Neuronal stem cell (in vitro differentiated cells): Measurements from ENCODE around the gene ZNF764.
A peak's percentile ranks its signal among the peaks of the same experiment; 100 is the strongest.

Experiments used
- DNase-seq: peaks from one replicate; pipeline ENCODE4 v3.0.0-alpha.2; 2013; ENCODE audit warnings: low spot score
- H2AFZ ChIP-seq: one replicate; pipeline ENCODE4 v1.6.1; 2013; ENCODE audit warnings: mild to moderate bottlenecking, low read length, inconsistent platforms
- H2AK5ac ChIP-seq: 2 replicates; pipeline ENCODE4 v1.6.1; 2013; ENCODE audit warnings: low read depth, mild to moderate bottlenecking, inconsistent platforms, low read length, moderate library complexity, mixed read lengths
- H2BK120ac ChIP-seq: 2 replicates; pipeline ENCODE4 v1.6.1; 2013; ENCODE audit warnings: low read depth, mild to moderate bottlenecking, inconsistent platforms, low read length, moderate library complexity, mixed read lengths
- H2BK12ac ChIP-seq: one replicate; pipeline ENCODE4 v1.6.1; 2013; ENCODE audit warnings: low read length, inconsistent platforms
- H2BK15ac ChIP-seq: 2 replicates; pipeline ENCODE4 v1.6.1; 2013; ENCODE audit warnings: mild to moderate bottlenecking, low read length, inconsistent platforms, mixed read lengths
- H2BK5ac ChIP-seq: one replicate; pipeline ENCODE4 v1.6.1; 2013; ENCODE audit warnings: inconsistent platforms, mild to moderate bottlenecking, low read length, moderate library complexity
- H3K14ac ChIP-seq: one replicate; pipeline ENCODE4 v1.6.1; 2013; ENCODE audit warnings: low read length, inconsistent platforms
- H3K18ac ChIP-seq: 2 replicates; pipeline ENCODE4 v1.6.1; 2013; ENCODE audit warnings: low read length, inconsistent platforms
- H3K23ac ChIP-seq: 2 replicates; pipeline ENCODE4 v1.6.1; 2013; ENCODE audit warnings: low read depth, mild to moderate bottlenecking, mixed read lengths, low read length, inconsistent platforms; ENCODE audit not compliant: poor library complexity
- H3K27ac ChIP-seq: replicated peaks from 3 replicates; pipeline ENCODE4 v1.5.1; 2013; ENCODE audit warnings: low read length, inconsistent platforms
- H3K27me3 ChIP-seq, 3 experiments: 2 replicates each; pipeline ENCODE4 v1.6.1; 2013; ENCODE audit warnings: low read length in 3 of 3, mild to moderate bottlenecking in 2 of 3, inconsistent platforms in 1 of 3, low read depth in 1 of 3, mixed read lengths in 1 of 3, moderate library complexity in 1 of 3; ENCODE audit not compliant: control insufficient read depth in 3 of 3, insufficient read depth in 3 of 3
- H3K36me3 ChIP-seq, 2 donors: replicated peaks in 1 of 2; 2 replicates each; pipeline ENCODE4 v1.6.1; 2013; ENCODE audit warnings: low read length in 2 of 2; ENCODE audit not compliant: control insufficient read depth in 2 of 2, insufficient read depth in 2 of 2
- H3K4ac ChIP-seq: 2 replicates; pipeline ENCODE4 v1.6.1; 2013; ENCODE audit warnings: inconsistent platforms, mild to moderate bottlenecking, low read length, moderate library complexity
- H3K4me1 ChIP-seq, 2 donors: 1 replicate in 1 of 2; 2 replicates in 1 of 2; pipeline ENCODE4 v1.6.1; 2013; ENCODE audit warnings: low read length in 2 of 2, low read depth in 1 of 2; ENCODE audit not compliant: control insufficient read depth in 2 of 2, insufficient read depth in 1 of 2
- H3K4me2 ChIP-seq: one replicate; pipeline ENCODE4 v1.6.1; 2013; ENCODE audit warnings: mild to moderate bottlenecking, low read length, inconsistent platforms; ENCODE audit not compliant: insufficient read depth, poor library complexity, severe bottlenecking
- H3K4me3 ChIP-seq, 2 donors: 2 replicates each; pipeline ENCODE4 v1.5.1; 2013; ENCODE audit warnings: low read length in 2 of 2, mild to moderate bottlenecking in 2 of 2, inconsistent platforms in 1 of 2, moderate library complexity in 1 of 2
- H3K79me1 ChIP-seq: one replicate; pipeline ENCODE4 v1.6.1; 2013; ENCODE audit warnings: low read depth, mild to moderate bottlenecking, inconsistent platforms, low read length, moderate library complexity
- H3K9ac ChIP-seq: one replicate; pipeline ENCODE4 v1.6.1; 2013; ENCODE audit warnings: mild to moderate bottlenecking, low read depth, low read length, inconsistent platforms; ENCODE audit not compliant: poor library complexity
- H3K9me3 ChIP-seq, 2 donors: replicated peaks in 1 of 2; 2 replicates each; pipeline versions ENCODE3 to v1.6.1; 2013; ENCODE audit warnings: low read length in 2 of 2, mild to moderate bottlenecking in 2 of 2, inconsistent platforms in 1 of 2, low read depth in 1 of 2, mixed read lengths in 1 of 2, moderate library complexity in 1 of 2; ENCODE audit not compliant: control insufficient read depth in 2 of 2, insufficient read depth in 1 of 2
- H4K8ac ChIP-seq: one replicate; pipeline ENCODE4 v1.6.1; 2013; ENCODE audit warnings: low read depth, mild to moderate bottlenecking, inconsistent platforms, low read length, moderate library complexity
- H4K91ac ChIP-seq: one replicate; pipeline ENCODE4 v1.6.1; 2013; ENCODE audit warnings: low read length, low read depth, mild to moderate bottlenecking, inconsistent platforms; ENCODE audit not compliant: poor library complexity
- WGBS, 2 donors: extraction: QIAGEN DNeasy Blood & Tissue Kit; methylation state at CpG; one replicate each; pipeline ENCODE4 v1.1.7; 2013; ENCODE audit warnings: missing lambda C conversion rate in 2 of 2, mixed read lengths in 1 of 2; ENCODE audit not compliant: insufficient read length in 2 of 2, insufficient replicate concordance in 1 of 2; ENCODE audit errors: extremely low coverage in 2 of 2; 5-methylcytosine and 5-hydroxymethylcytosine counted together

Gene ZNF764

GRCh38 chr16:30526823-30527634 lies 31.1 kb downstream of the ZNF764 start:
- Histone ChIP-seq H3K9me3 (no peaks in the 10 kb centered on the region), H3K9ac (peak overlapping the region; percentile 99), H2AFZ (peak overlapping the region; percentile 99), H3K4me1 (peaks cover 6 to 8% of the 10 kb centered on the region in 2 donors), H3K27ac (peak overlapping the region; percentile 97), H3K79me1 (peaks cover 11% of the 10 kb centered on the region), H4K91ac (peak overlapping the region; percentile 66), H2BK15ac (peak overlapping the region; percentile 97), H3K18ac (peak overlapping the region; percentile 100), H2AK5ac (peak overlapping the region; percentile 83), H3K4ac (no peak overlapping the region), H3K27me3 (no peaks in the 10 kb centered on the region), H4K8ac (no peak overlapping the region), H3K36me3 (peaks cover 10 to 16% of the 10 kb centered on the region in 2 donors), H2BK120ac (peak overlapping the region; percentile 98), H2BK5ac (peak overlapping the region; percentile 89), H3K23ac (peak overlapping the region; percentile 87), H3K14ac (peak overlapping the region; percentile 86), H3K4me3 (peak overlapping the region; percentile 83 to 86), H3K4me2 (peak overlapping the region; percentile 59), H2BK12ac (no peak overlapping the region)
- WGBS, 2 donors = no CpG with 5 or more reads among the region's 79 CpGs
- peak; percentile 98 for DNase-seq

- Histone ChIP-seq H4K8ac (no peak within 1 kb of the TSS), H3K79me1 (peaks cover 11% of the 10 kb centered on the region), H3K27me3 (no peaks in the 10 kb centered on the region), H3K14ac (peak within 1 kb of the TSS; percentile 86), H3K4me2 (peak within 1 kb of the TSS; percentile 59), H2BK12ac (no peak within 1 kb of the TSS), H3K36me3 (peaks cover 10 to 16% of the 10 kb centered on the region in 2 donors), H2AFZ (peak within 1 kb of the TSS; percentile 99), H4K91ac (peak within 1 kb of the TSS; percentile 66), H3K9me3 (no peaks in the 10 kb centered on the region), H3K4ac (no peak within 1 kb of the TSS), H2BK15ac (peak within 1 kb of the TSS; percentile 97), H3K27ac (peak within 1 kb of the TSS; percentile 97), H3K18ac (peak within 1 kb of the TSS; percentile 100), H3K9ac (peak within 1 kb of the TSS; percentile 99), H2AK5ac (peak within 1 kb of the TSS; percentile 90), H3K4me1 (peaks cover 6 to 8% of the 10 kb centered on the region in 2 donors), H3K4me3 (peak within 1 kb of the TSS; percentile 83 to 91), H3K23ac (peak within 1 kb of the TSS; percentile 87), H2BK5ac (peak within 1 kb of the TSS; percentile 89), H2BK120ac (peak within 1 kb of the TSS; percentile 98)
- DNase-seq = peak; percentile 59
- WGBS, 2 donors = no CpG with 5 or more reads among the region's 73 CpGs
Observed at GRCh38 chr16:30526137-30526822, 31.9 kb downstream of the ZNF764 start, which contains the start of gene ZNF768. ZNF768 (minus strand) TSS chr16:30526566; CDS start chr16:30526413, 153 bp downstream.

- Histone ChIP-seq H2BK12ac (no peak overlapping the region), H3K4me3 (peak overlapping the region; percentile 83 to 91), H3K4me2 (peak overlapping the region; percentile 55), H2BK5ac (peak overlapping the region; percentile 89), H3K27me3 (no peaks in the 10 kb centered on the region), H3K9ac (peak overlapping the region; percentile 74), H3K4ac (no peak overlapping the region), H2AFZ (peak overlapping the region; percentile 99), H2BK15ac (no peak overlapping the region), H3K9me3 (no peaks in the 10 kb centered on the region), H2BK120ac (no peak overlapping the region), H4K91ac (no peak overlapping the region), H3K79me1 (peaks cover 11% of the 10 kb centered on the region), H2AK5ac (peak overlapping the region; percentile 90), H3K18ac (peak overlapping the region; percentile 91), H3K27ac (peak overlapping the region; percentile 69), H3K4me1 (peaks cover 6 to 8% of the 10 kb centered on the region in 2 donors), H4K8ac (no peak overlapping the region), H3K14ac (peak overlapping the region; percentile 63), H3K23ac (peak overlapping the region; percentile 44), H3K36me3 (peaks cover 10 to 16% of the 10 kb centered on the region in 2 donors)
- no CpG with 5 or more reads among the region's 4 CpGs for WGBS, 2 donors
- no peak for DNase-seq
Observed at GRCh38 chr16:30525844-30526136, 32.4 kb downstream of the ZNF764 start.
